SU-DHL-6 (cell line): Measurements from ENCODE around the gene MRPL17.

Experiments used
- H2AFZ ChIP-seq: fragments of 200-600 bp; sonication (generic); 2 replicates; pipeline ENCODE4 v1.6.1; 2014; ENCODE audit warnings: low read depth, mild to moderate bottlenecking, moderate library complexity, mixed read lengths, antibody characterized with exemption, low read length; ENCODE audit not compliant: severe bottlenecking
- H3F3A ChIP-seq: fragments of 200-600 bp; shearing (Covaris generic); 2 replicates; pipeline ENCODE4 v1.6.0; 2016; ENCODE audit warnings: antibody characterized with exemption, mild to moderate bottlenecking; ENCODE audit not compliant: insufficient read depth
- H3K27ac ChIP-seq: fragments of 200-600 bp; sonication (generic); 2 replicates; pipeline ENCODE4 v1.5.1; 2016; ENCODE audit warnings: low read depth, mild to moderate bottlenecking, low read length, moderate library complexity, mixed read lengths
- H3K27me3 ChIP-seq: fragments of 200-600 bp; sonication (generic), shearing (Covaris generic); 2 replicates; pipeline ENCODE4 v1.6.0; 2014; ENCODE audit warnings: mild to moderate bottlenecking, low read length
- H3K36me3 ChIP-seq: fragments of 200-600 bp; sonication (generic); 2 replicates; pipeline ENCODE4 v1.6.1; 2014; ENCODE audit warnings: mild to moderate bottlenecking, low read length, mixed read lengths
- H3K4me2 ChIP-seq: fragments of 300-600, 200-600 bp; shearing (Covaris generic), sonication (generic); 2 replicates; pipeline ENCODE4 v1.6.0; 2014; ENCODE audit warnings: low read length, low read depth, mild to moderate bottlenecking; ENCODE audit not compliant: poor library complexity, severe bottlenecking
- H3K4me3 ChIP-seq: fragments of 200-600 bp; sonication (generic); 2 replicates; pipeline ENCODE4 v1.5.1; 2014; ENCODE audit warnings: antibody characterized with exemption, low read length, mild to moderate bottlenecking, mixed read lengths; ENCODE audit not compliant: insufficient read depth, poor library complexity, severe bottlenecking
- H3K79me2 ChIP-seq: fragments of 200-600 bp; sonication (generic); 2 replicates; pipeline ENCODE4 v1.6.1; 2014; ENCODE audit warnings: mild to moderate bottlenecking, low read length, moderate library complexity; ENCODE audit not compliant: insufficient read depth
- H3K9ac ChIP-seq: fragments of 200-600 bp; sonication (generic); 2 replicates; pipeline ENCODE4 v1.7.0; 2014; ENCODE audit warnings: mild to moderate bottlenecking, low read length
- H3K9me2 ChIP-seq: fragments of 200-600 bp; sonication (generic); replicated peaks from 2 replicates; pipeline ENCODE4 v1.6.1; 2014; ENCODE audit warnings: low read length; ENCODE audit not compliant: insufficient read depth
- H3K9me3 ChIP-seq: fragments of 200-600 bp; sonication (generic); 2 replicates; pipeline ENCODE4 v1.6.1; 2014; ENCODE audit warnings: low read length, mixed read lengths; ENCODE audit not compliant: insufficient read depth
- H4K20me1 ChIP-seq: fragments of 200-600 bp; sonication (generic); 2 replicates; pipeline ENCODE4 v1.6.1; 2014; ENCODE audit warnings: low read depth, mild to moderate bottlenecking, antibody characterized with exemption, low read length, moderate library complexity, mixed read lengths
- CTCF ChIP-seq: fragments of 200-600 bp; sonication (generic); IDR thresholded peaks from one replicate; pipeline ENCODE4 v1.5.1; 2017; ENCODE audit warnings: antibody characterized with exemption, mild to moderate bottlenecking, low read length, moderate library complexity; ENCODE audit not compliant: insufficient read depth, poor library complexity, severe bottlenecking
- EZH2phosphoT487 ChIP-seq: fragments of 200-600 bp; sonication (generic), shearing (Covaris generic); conservative IDR thresholded peaks from 2 replicates; pipeline ENCODE4 v1.6.1; 2018; ENCODE audit warnings: mild to moderate bottlenecking, antibody characterized with exemption, low read length, moderate library complexity, mixed read lengths

Gene MRPL17

DNA sequence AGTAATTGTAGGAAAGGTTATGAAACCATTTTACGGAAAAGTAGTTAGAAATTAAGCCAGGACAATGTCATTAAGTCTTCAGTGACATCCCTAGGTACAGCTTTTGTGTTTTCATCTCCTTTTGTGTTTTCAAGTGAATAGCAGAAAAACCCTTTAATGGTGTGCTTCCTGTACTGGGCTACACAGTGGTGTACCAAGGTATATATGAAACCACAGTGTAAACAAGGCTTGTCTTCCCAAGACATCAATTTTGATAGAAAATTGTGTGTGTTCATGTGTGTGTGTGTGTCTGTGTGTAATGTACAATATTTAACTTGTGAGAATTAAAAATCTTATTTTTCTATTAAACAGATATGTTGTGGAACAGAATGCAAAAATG, 8.9 kb downstream of the MRPL17 start:
- no peak overlapping the region for H2AFZ ChIP-seq
- H3F3A ChIP-seq, result peaks cover 4% of the 10 kb centered on the region; the same call in 1 of the 2 replicates
- H3K4me3 ChIP-seq, result no peak overlapping the region
- H3K79me2 ChIP-seq, result no peaks in the 10 kb centered on the region
- no peaks in the 10 kb centered on the region for H3K9me2 ChIP-seq
- no peak for TF ChIP-seq EZH2phosphoT487
- TF ChIP-seq CTCF, result no peak
- no peak overlapping the region for H3K27ac ChIP-seq
- H3K9me3 ChIP-seq, result no peaks in the 10 kb centered on the region
- no peak overlapping the region for H3K4me2 ChIP-seq
- H3K27me3 ChIP-seq, result no peaks in the 10 kb centered on the region
- H3K9ac ChIP-seq, result no peak overlapping the region
- H4K20me1 ChIP-seq, result no peaks in the 10 kb centered on the region
- H3K36me3 ChIP-seq, result no peaks in the 10 kb centered on the region

GRCh38 chr11:6673523-6674218, 9.5 kb downstream of the MRPL17 start:
- no peak overlapping the region for H3K9ac ChIP-seq
- H3K9me3 ChIP-seq, result no peaks in the 10 kb centered on the region
- no peaks in the 10 kb centered on the region for H3F3A ChIP-seq
- H3K79me2 ChIP-seq, result no peaks in the 10 kb centered on the region
- TF ChIP-seq CTCF (no peak), EZH2phosphoT487 (no peak)
- no peak overlapping the region for H3K27ac ChIP-seq
- H4K20me1 ChIP-seq, result no peaks in the 10 kb centered on the region
- no peaks in the 10 kb centered on the region for H3K27me3 ChIP-seq
- no peak overlapping the region for H3K4me2 ChIP-seq
- no peak overlapping the region for H3K4me3 ChIP-seq
- H2AFZ ChIP-seq, result no peak overlapping the region
- H3K36me3 ChIP-seq, result no peaks in the 10 kb centered on the region
- H3K9me2 ChIP-seq, result no peaks in the 10 kb centered on the region

DNA sequence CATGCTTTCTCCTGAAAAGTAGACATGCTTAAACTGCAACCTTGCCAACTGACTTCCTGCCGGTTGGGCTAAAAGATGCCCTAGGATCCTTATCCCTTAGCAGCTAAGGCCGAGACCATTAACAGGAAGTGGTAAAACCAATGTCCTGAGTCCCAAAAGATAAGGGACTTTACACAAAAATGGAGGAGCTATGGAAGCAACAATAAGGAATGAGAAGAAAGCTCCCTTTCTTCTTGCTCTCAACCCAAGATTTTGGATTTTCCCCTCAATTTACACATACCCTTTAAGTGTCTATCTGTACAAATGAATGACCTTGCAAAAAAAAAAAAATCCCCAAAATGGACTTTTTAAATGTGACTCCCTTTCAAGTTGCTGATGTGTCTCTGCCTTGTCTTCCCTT, 11.1 kb downstream of the MRPL17 start:
- Histone ChIP-seq H3K9me2 (no peaks in the 10 kb centered on the region), H3K4me2 (no peak overlapping the region), H4K20me1 (no peaks in the 10 kb centered on the region), H3K9ac (no peak overlapping the region), H3K27me3 (no peaks in the 10 kb centered on the region), H3F3A (no peaks in the 10 kb centered on the region), H3K36me3 (no peaks in the 10 kb centered on the region), H3K9me3 (no peaks in the 10 kb centered on the region), H3K79me2 (no peaks in the 10 kb centered on the region), H3K4me3 (no peak overlapping the region), H2AFZ (no peak overlapping the region), H3K27ac (no peak overlapping the region)
- no peak for TF ChIP-seq EZH2phosphoT487
- TF ChIP-seq CTCF, result no peak
